Muscle of leg (tissue), 11 donors: ENCODE results near the gene PZP. TPM values are rescaled to one million over a fixed set of nuclear protein-coding genes. Genes with fewer than 3 reads are reported as not detected.

ENCODE experiments used
- DNase-seq: peaks from one replicate; pipeline ENCODE4 v3.0.0; 2013
- H3K27ac ChIP-seq: one replicate; pipeline ENCODE4 v1.5.1; 2013; ENCODE audit warnings: mild to moderate bottlenecking, low read length, control low read depth
- H3K27me3 ChIP-seq: one replicate; pipeline ENCODE4 v1.6.1; 2013; ENCODE audit warnings: low read length; ENCODE audit not compliant: control insufficient read depth, insufficient read depth
- H3K36me3 ChIP-seq: one replicate; pipeline ENCODE4 v1.6.1; 2013; ENCODE audit warnings: low read length; ENCODE audit not compliant: control insufficient read depth, insufficient read depth
- H3K4me1 ChIP-seq: one replicate; pipeline ENCODE4 v1.6.1; 2013; ENCODE audit warnings: low read length; ENCODE audit not compliant: control insufficient read depth, insufficient read depth
- H3K4me3 ChIP-seq: one replicate; pipeline ENCODE4 v1.5.1; 2013; ENCODE audit warnings: low read length, control low read depth
- H3K9me3 ChIP-seq: replicated peaks from 2 replicates; pipeline ENCODE4 v1.6.1; 2013; ENCODE audit warnings: low read depth, low read length; ENCODE audit not compliant: control insufficient read depth
- WGBS: methylation state at CpG from one replicate; pipeline ENCODE4 v1.1.5; 2013; ENCODE audit warnings: missing lambda C conversion rate; ENCODE audit not compliant: insufficient coverage; 5-methylcytosine and 5-hydroxymethylcytosine counted together
- polyA plus RNA-seq, 8 donors: library from polyadenylated mRNA; unstranded; fragments of 120-200 nt; gene quantifications; one replicate each; pipeline versions ENCODE4 v1.2.1 to v1.2.3, GENCODE V29; 2013; ENCODE audit warnings: inconsistent platforms in 1 of 8, low replicate concordance in 1 of 8; ENCODE audit not compliant: insufficient read length in 8 of 8, insufficient read depth in 1 of 8
- total RNA-seq: library from RNA; stranded (reverse); fragments of 120-200 nt; gene quantifications from one replicate; pipeline ENCODE4 v1.2.4, GENCODE V29; 2013

Gene PZP
- total and polyA plus RNA-seq, 9 donors, result 0.33 to 0.89 (median 0.71) TPM

- Histone ChIP-seq H3K9me3 (no peaks in the 10 kb centered on the region), H3K27ac (no peak overlapping the region), H3K27me3 (no peaks in the 10 kb centered on the region), H3K36me3 (no peaks in the 10 kb centered on the region), H3K4me3 (no peak overlapping the region), H3K4me1 (no peaks in the 10 kb centered on the region)
- no peak for DNase-seq
- no CpG with 5 or more reads among the region's 1 CpG for WGBS
Observed at GRCh38 chr12:9106067-9106466, 102.1 kb downstream of the PZP start.

GRCh38 chr12:9104767-9105423 lies 103.3 kb downstream of the PZP start:
- no peak overlapping the region for H3K27ac ChIP-seq
- no peak for DNase-seq
- no peak overlapping the region for H3K4me3 ChIP-seq
- no peaks in the 10 kb centered on the region for H3K27me3 ChIP-seq
- H3K36me3 ChIP-seq, result no peaks in the 10 kb centered on the region
- H3K9me3 ChIP-seq, result no peaks in the 10 kb centered on the region
- H3K4me1 ChIP-seq, result no peaks in the 10 kb centered on the region

GRCh38 chr12:9104087-9104486 lies 104.1 kb downstream of the PZP start:
- H3K36me3 ChIP-seq, result no peaks in the 10 kb centered on the region
- no peaks in the 10 kb centered on the region for H3K27me3 ChIP-seq
- no peaks in the 10 kb centered on the region for H3K9me3 ChIP-seq
- H3K4me1 ChIP-seq, result no peaks in the 10 kb centered on the region
- no peak for DNase-seq
- no peak overlapping the region for H3K27ac ChIP-seq
- no CpG with 5 or more reads among the region's 4 CpGs for WGBS
- H3K4me3 ChIP-seq, result no peak overlapping the region

- no peaks in the 10 kb centered on the region for H3K4me1 ChIP-seq
- no peaks in the 10 kb centered on the region for H3K27me3 ChIP-seq
- WGBS, result no CpG with 5 or more reads among the region's 4 CpGs
- H3K27ac ChIP-seq, result no peak overlapping the region
- no peak overlapping the region for H3K4me3 ChIP-seq
- H3K9me3 ChIP-seq, result no peaks in the 10 kb centered on the region
- peaks cover 2% of the 10 kb centered on the region for H3K36me3 ChIP-seq
- DNase-seq, result no peak
Observed at GRCh38 chr12:9103050-9103849, 104.9 kb downstream of the PZP start.

- no CpG with 5 or more reads among the region's 8 CpGs for WGBS
- no peak overlapping the region for H3K27ac ChIP-seq
- no peaks in the 10 kb centered on the region for H3K9me3 ChIP-seq
- no peaks in the 10 kb centered on the region for H3K27me3 ChIP-seq
- peaks cover 2% of the 10 kb centered on the region for H3K36me3 ChIP-seq
- no peaks in the 10 kb centered on the region for H3K4me1 ChIP-seq
- no peak for DNase-seq
- no peak overlapping the region for H3K4me3 ChIP-seq
Observed at GRCh38 chr12:9101018-9101687, 107.0 kb downstream of the PZP start.

- DNase-seq, result no peak
- WGBS, result no CpG with 5 or more reads among the region's 2 CpGs
- H3K27ac ChIP-seq, result no peak overlapping the region
- H3K27me3 ChIP-seq, result no peaks in the 10 kb centered on the region
- peaks cover 2% of the 10 kb centered on the region for H3K36me3 ChIP-seq
- no peak overlapping the region for H3K4me3 ChIP-seq
- no peaks in the 10 kb centered on the region for H3K9me3 ChIP-seq
- H3K4me1 ChIP-seq, result no peaks in the 10 kb centered on the region
Observed at GRCh38 chr12:9099552-9100190, 108.5 kb downstream of the PZP start.

Other genes with a start within 250 kb of the PZP start
- gene KLRG1, start 218.8 kb downstream of the PZP start, total RNA-seq, result 2.7 TPM
- gene KLRG1, start 218.8 kb downstream of the PZP start, polyA plus RNA-seq, result 1 to 10 TPM; 1.6 to 2.9 (median 2.6) TPM
- gene A2M, start 92.5 kb downstream of the PZP start, total RNA-seq, result 233 TPM
- gene A2M, start 92.5 kb downstream of the PZP start, polyA plus RNA-seq, result 100 to 1,000 TPM; 279 to 347 (median 307) TPM